ENCODE data around the gene ANXA3. TPM values are rescaled to one million over a fixed set of nuclear protein-coding genes. Genes with fewer than 3 reads are reported as not detected.

Gene ANXA3
- total RNA-seq, 1 experiment from 2014 or later, result 12.0 TPM

DNA sequence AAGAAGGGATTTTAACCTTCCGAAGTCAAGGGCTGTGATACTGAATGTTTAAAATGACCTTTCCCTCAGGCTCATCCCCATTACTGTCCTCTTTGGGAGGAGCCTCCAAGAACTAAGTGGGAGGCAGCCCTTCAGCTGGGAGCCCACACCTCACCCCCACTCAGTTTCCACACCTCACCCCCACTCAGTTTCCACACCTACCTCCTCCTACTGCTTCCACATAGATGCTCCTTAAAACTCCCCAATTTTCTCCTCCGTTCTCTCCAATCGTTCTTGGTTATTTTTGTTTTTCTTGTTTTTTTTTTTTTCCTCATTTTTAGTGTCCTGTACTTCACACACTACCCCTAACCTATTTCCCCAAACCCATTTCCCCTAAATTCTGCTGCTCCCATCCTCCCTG is 31.6 kb upstream of the ANXA3 start:
- H3K27ac Mint-ChIP-seq, result no peak overlapping the region
- peaks cover 25% of the 10 kb centered on the region for H3K36me3 Mint-ChIP-seq
- H3K4me3 Mint-ChIP-seq, result no peak overlapping the region
- H3K27me3 Mint-ChIP-seq (ENCODE audit: low read depth), result no peaks in the 10 kb centered on the region
- no peak for ATAC-seq
- no peaks in the 10 kb centered on the region for H3K9me3 Mint-ChIP-seq
- TF ChIP-seq GTF2I (CRISPR knock-in tag; conservative IDR thresholded peaks at IDR 0.05) (no peak), ZNF232 (CRISPR knock-in tag; IDR thresholded peaks at IDR 0.05) (no peak), SMAD4 (CRISPR knock-in tag; IDR thresholded peaks at IDR 0.05) (no peak), MYBL2 (CRISPR knock-in tag; IDR thresholded peaks at IDR 0.05) (no peak), CREM (CRISPR knock-in tag; IDR thresholded peaks at IDR 0.05) (no peak), CREB1 (CRISPR knock-in tag; IDR thresholded peaks at IDR 0.05) (no peak)
- TF ChIP-seq, protein P1, sequence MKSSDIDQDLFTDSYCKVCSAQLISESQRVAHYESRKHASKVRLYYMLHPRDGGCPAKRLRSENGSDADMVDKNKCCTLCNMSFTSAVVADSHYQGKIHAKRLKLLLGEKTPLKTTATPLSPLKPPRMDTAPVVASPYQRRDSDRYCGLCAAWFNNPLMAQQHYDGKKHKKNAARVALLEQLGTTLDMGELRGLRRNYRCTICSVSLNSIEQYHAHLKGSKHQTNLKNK (CRISPR knock-in tag; IDR thresholded peaks at IDR 0.05), result no peak
- no peaks in the 10 kb centered on the region for H3K4me1 Mint-ChIP-seq
- ChIA-PET CTCF (no interaction called here), POLR2A (no interaction called here)
- no peak for DNase-seq (ENCODE audit: low spot score)

DNA sequence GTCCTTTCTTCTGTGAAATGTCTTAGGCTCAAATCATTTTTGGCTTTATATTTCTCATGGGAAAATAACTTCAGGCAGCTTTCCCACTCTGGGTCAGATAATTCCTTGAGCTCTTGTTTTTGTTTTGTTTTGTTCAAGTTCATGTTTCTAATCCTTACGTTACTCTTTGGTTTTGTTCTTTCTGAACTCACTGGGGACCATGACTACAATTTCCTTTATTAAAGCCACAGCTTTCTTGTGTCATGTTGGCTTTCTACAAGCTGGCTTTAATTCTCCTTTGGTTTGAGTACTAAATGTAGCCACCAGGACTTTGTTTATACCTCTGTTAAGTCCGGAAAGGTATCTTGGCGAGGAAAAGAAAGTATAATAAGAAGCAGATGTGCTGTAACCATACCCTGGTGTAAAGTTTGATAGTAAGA is 30.8 kb upstream of the ANXA3 start:
- H3K4me1 Mint-ChIP-seq, result no peaks in the 10 kb centered on the region
- DNase-seq (ENCODE audit: low spot score), result no peak
- no peak for TF ChIP-seq RORB (CRISPR knock-in tag; IDR thresholded peaks at IDR 0.05)
- TF ChIP-seq ZNF396 (CRISPR knock-in tag; IDR thresholded peaks at IDR 0.05; ENCODE audit: borderline replicate concordance), result no peak
- TF ChIP-seq, protein P2, sequence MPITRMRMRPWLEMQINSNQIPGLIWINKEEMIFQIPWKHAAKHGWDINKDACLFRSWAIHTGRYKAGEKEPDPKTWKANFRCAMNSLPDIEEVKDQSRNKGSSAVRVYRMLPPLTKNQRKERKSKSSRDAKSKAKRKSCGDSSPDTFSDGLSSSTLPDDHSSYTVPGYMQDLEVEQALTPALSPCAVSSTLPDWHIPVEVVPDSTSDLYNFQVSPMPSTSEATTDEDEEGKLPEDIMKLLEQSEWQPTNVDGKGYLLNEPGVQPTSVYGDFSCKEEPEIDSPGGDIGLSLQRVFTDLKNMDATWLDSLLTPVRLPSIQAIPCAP (CRISPR knock-in tag; IDR thresholded peaks at IDR 0.05), result no peak
- no peak for TF ChIP-seq SP1 (CRISPR knock-in tag; conservative IDR thresholded peaks at IDR 0.05)
- no peak for TF ChIP-seq PRRX2 (CRISPR knock-in tag; IDR thresholded peaks at IDR 0.05)
- TF ChIP-seq, protein P3, sequence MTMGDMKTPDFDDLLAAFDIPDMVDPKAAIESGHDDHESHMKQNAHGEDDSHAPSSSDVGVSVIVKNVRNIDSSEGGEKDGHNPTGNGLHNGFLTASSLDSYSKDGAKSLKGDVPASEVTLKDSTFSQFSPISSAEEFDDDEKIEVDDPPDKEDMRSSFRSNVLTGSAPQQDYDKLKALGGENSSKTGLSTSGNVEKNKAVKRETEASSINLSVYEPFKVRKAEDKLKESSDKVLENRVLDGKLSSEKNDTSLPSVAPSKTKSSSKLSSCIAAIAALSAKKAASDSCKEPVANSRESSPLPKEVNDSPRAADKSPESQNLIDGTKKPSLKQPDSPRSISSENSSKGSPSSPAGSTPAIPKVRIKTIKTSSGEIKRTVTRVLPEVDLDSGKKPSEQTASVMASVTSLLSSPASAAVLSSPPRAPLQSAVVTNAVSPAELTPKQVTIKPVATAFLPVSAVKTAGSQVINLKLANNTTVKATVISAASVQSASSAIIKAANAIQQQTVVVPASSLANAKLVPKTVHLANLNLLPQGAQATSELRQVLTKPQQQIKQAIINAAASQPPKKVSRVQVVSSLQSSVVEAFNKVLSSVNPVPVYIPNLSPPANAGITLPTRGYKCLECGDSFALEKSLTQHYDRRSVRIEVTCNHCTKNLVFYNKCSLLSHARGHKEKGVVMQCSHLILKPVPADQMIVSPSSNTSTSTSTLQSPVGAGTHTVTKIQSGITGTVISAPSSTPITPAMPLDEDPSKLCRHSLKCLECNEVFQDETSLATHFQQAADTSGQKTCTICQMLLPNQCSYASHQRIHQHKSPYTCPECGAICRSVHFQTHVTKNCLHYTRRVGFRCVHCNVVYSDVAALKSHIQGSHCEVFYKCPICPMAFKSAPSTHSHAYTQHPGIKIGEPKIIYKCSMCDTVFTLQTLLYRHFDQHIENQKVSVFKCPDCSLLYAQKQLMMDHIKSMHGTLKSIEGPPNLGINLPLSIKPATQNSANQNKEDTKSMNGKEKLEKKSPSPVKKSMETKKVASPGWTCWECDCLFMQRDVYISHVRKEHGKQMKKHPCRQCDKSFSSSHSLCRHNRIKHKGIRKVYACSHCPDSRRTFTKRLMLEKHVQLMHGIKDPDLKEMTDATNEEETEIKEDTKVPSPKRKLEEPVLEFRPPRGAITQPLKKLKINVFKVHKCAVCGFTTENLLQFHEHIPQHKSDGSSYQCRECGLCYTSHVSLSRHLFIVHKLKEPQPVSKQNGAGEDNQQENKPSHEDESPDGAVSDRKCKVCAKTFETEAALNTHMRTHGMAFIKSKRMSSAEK (CRISPR knock-in tag; IDR thresholded peaks at IDR 0.05; ENCODE audit: borderline replicate concordance), result no peak
- no peak for TF ChIP-seq SMAD3 (CRISPR knock-in tag; IDR thresholded peaks at IDR 0.05; ENCODE audit: borderline replicate concordance)
- TF ChIP-seq JAZF1 (CRISPR knock-in tag; IDR thresholded peaks at IDR 0.05), result no peak
- TF ChIP-seq NR2C2 (CRISPR knock-in tag; IDR thresholded peaks at IDR 0.05), result no peak
- TF ChIP-seq ZNF263 (CRISPR knock-in tag; IDR thresholded peaks at IDR 0.05; ENCODE audit: low read depth), result no peak
- TF ChIP-seq, protein P4, sequence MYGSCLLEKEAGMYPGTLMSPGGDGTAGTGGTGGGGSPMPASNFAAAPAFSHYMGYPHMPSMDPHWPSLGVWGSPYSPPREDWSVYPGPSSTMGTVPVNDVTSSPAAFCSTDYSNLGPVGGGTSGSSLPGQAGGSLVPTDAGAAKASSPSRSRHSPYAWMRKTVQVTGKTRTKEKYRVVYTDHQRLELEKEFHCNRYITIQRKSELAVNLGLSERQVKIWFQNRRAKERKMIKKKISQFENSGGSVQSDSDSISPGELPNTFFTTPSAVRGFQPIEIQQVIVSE (CRISPR knock-in tag; IDR thresholded peaks at IDR 0.05; ENCODE audit: borderline replicate concordance), result no peak
- TF ChIP-seq, protein P5, sequence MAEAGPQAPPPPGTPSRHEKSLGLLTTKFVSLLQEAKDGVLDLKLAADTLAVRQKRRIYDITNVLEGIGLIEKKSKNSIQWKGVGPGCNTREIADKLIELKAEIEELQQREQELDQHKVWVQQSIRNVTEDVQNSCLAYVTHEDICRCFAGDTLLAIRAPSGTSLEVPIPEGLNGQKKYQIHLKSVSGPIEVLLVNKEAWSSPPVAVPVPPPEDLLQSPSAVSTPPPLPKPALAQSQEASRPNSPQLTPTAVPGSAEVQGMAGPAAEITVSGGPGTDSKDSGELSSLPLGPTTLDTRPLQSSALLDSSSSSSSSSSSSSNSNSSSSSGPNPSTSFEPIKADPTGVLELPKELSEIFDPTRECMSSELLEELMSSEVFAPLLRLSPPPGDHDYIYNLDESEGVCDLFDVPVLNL (CRISPR knock-in tag; IDR thresholded peaks at IDR 0.05; ENCODE audit: borderline replicate concordance, low read depth), result no peak
- no peak for TF ChIP-seq EMX1 (CRISPR knock-in tag; IDR thresholded peaks at IDR 0.05)
- TF ChIP-seq NFATC4 (CRISPR knock-in tag; IDR thresholded peaks at IDR 0.05), result no peak
- TF ChIP-seq, protein P6, sequence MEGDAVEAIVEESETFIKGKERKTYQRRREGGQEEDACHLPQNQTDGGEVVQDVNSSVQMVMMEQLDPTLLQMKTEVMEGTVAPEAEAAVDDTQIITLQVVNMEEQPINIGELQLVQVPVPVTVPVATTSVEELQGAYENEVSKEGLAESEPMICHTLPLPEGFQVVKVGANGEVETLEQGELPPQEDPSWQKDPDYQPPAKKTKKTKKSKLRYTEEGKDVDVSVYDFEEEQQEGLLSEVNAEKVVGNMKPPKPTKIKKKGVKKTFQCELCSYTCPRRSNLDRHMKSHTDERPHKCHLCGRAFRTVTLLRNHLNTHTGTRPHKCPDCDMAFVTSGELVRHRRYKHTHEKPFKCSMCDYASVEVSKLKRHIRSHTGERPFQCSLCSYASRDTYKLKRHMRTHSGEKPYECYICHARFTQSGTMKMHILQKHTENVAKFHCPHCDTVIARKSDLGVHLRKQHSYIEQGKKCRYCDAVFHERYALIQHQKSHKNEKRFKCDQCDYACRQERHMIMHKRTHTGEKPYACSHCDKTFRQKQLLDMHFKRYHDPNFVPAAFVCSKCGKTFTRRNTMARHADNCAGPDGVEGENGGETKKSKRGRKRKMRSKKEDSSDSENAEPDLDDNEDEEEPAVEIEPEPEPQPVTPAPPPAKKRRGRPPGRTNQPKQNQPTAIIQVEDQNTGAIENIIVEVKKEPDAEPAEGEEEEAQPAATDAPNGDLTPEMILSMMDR (IDR thresholded peaks at IDR 0.05), result no peak
- no peak for TF ChIP-seq ZNF121 (CRISPR knock-in tag; IDR thresholded peaks at IDR 0.05)
- no peak for TF ChIP-seq ZNF219 (CRISPR knock-in tag; IDR thresholded peaks at IDR 0.05; ENCODE audit: borderline replicate concordance)
- TF ChIP-seq, protein P7, sequence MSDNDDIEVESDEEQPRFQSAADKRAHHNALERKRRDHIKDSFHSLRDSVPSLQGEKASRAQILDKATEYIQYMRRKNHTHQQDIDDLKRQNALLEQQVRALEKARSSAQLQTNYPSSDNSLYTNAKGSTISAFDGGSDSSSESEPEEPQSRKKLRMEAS (CRISPR knock-in tag; IDR thresholded peaks at IDR 0.05), result no peak
- no peak for TF ChIP-seq TCF7 (CRISPR knock-in tag; IDR thresholded peaks at IDR 0.05; ENCODE audit: low read depth)
- TF ChIP-seq ZBTB21 (CRISPR knock-in tag; IDR thresholded peaks at IDR 0.05; ENCODE audit: borderline replicate concordance), result no peak
- CTCF ChIA-PET, result no interaction called here
- no peaks in the 10 kb centered on the region for H3K27me3 Mint-ChIP-seq (ENCODE audit: low read depth)
- POLR2A ChIA-PET, result no interaction called here
- no peaks in the 10 kb centered on the region for H3K9me3 Mint-ChIP-seq
- ATAC-seq, result no peak
- no peak overlapping the region for H3K27ac Mint-ChIP-seq
- H3K4me3 Mint-ChIP-seq, result no peak overlapping the region
- H3K36me3 Mint-ChIP-seq, result peaks cover 23% of the 10 kb centered on the region
